H1 (cell line): ENCODE results near the gene RGS14.

Experiments used
- CEBPB ChIP-seq: IDR thresholded peaks from 2 replicates; pipeline ENCODE4 v1.6.1; 2012; ENCODE audit warnings: low read depth, low read length
- JUN ChIP-seq: IDR thresholded peaks from 2 replicates; pipeline ENCODE4 v1.6.1; 2011; ENCODE audit warnings: low read depth, mild to moderate bottlenecking, improper control_type of control experiment, low read length
- NRF1 ChIP-seq: IDR thresholded peaks from 2 replicates; pipeline ENCODE4 v1.6.1; 2011; ENCODE audit warnings: mild to moderate bottlenecking, low read depth, low read length, improper control_type of control experiment
- POLR2A ChIP-seq, 2 experiments: IDR thresholded peaks; 1 replicate in 1 of 2; 2 replicates in 1 of 2; pipeline ENCODE4 v1.6.1; 2011; ENCODE audit warnings: low read depth in 2 of 2, low read length in 2 of 2, mild to moderate bottlenecking in 2 of 2; ENCODE audit errors: control extremely low read depth in 1 of 2
- RAD21 ChIP-seq, 2 experiments: IDR thresholded peaks in 1 of 2; conservative IDR thresholded peaks in 1 of 2; 2 replicates each; pipeline ENCODE4 v1.6.1; 2011; ENCODE audit warnings: low read depth in 2 of 2, low read length in 2 of 2, improper control_type of control experiment in 1 of 2, inconsistent platforms in 1 of 2, mild to moderate bottlenecking in 1 of 2, moderate library complexity in 1 of 2
- SUZ12 ChIP-seq: fragments of 200-600 bp; sonication (generic); IDR thresholded peaks from 2 replicates; pipeline ENCODE4 v1.6.1; 2012; ENCODE audit warnings: mild to moderate bottlenecking, inconsistent platforms, low read length, moderate library complexity, mixed read lengths
- TBP ChIP-seq: IDR thresholded peaks from 2 replicates; pipeline ENCODE4 v1.6.1; 2011; ENCODE audit warnings: low read depth, low read length, improper control_type of control experiment
- YY1 ChIP-seq: IDR thresholded peaks from 2 replicates; pipeline ENCODE4 v1.6.1; 2011; ENCODE audit warnings: low read depth, mild to moderate bottlenecking, low read length
- TF ChIP-seq, protein P1 (sequence below), 3 experiments: IDR thresholded peaks; 1 replicate in 2 of 3; 2 replicates in 1 of 3; pipeline versions ENCODE4 v1.5.1 to v1.6.1; 2011; ENCODE audit warnings: low read length in 3 of 3, mild to moderate bottlenecking in 3 of 3, inconsistent platforms in 2 of 3, low read depth in 1 of 3, moderate library complexity in 1 of 3; ENCODE audit not compliant: insufficient read depth in 1 of 3; ENCODE audit errors: control extremely low read depth in 1 of 3
- TF ChIP-seq, protein P2 (sequence below): IDR thresholded peaks from 2 replicates; pipeline ENCODE4 v1.6.1; 2012; ENCODE audit warnings: inconsistent platforms
- TF ChIP-seq, protein P3 (sequence below): IDR thresholded peaks from 2 replicates; pipeline ENCODE4 v1.6.1; 2012; ENCODE audit warnings: low read length, inconsistent platforms
- TF ChIP-seq, protein P4 (sequence below): IDR thresholded peaks from 2 replicates; pipeline ENCODE4 v1.6.1; 2011; ENCODE audit warnings: low read depth, mild to moderate bottlenecking, low read length; ENCODE audit not compliant: insufficient read depth

DNA sequence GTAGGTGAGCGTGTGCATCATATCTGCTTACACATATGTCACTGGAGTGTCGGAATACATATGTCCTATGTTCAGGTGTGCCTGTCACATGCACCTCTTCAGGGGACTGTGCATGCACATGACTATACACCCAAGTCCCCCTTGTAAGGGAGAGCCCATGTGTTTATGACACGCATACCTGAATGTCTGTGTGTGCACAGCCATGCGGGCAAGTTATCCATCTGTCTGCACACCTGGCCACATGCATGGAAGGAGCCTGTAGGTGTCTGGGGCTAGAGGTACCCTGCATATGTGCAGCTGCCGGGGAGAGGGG lies 622 bp upstream of the RGS14 start:
- TF ChIP-seq, protein P1, sequence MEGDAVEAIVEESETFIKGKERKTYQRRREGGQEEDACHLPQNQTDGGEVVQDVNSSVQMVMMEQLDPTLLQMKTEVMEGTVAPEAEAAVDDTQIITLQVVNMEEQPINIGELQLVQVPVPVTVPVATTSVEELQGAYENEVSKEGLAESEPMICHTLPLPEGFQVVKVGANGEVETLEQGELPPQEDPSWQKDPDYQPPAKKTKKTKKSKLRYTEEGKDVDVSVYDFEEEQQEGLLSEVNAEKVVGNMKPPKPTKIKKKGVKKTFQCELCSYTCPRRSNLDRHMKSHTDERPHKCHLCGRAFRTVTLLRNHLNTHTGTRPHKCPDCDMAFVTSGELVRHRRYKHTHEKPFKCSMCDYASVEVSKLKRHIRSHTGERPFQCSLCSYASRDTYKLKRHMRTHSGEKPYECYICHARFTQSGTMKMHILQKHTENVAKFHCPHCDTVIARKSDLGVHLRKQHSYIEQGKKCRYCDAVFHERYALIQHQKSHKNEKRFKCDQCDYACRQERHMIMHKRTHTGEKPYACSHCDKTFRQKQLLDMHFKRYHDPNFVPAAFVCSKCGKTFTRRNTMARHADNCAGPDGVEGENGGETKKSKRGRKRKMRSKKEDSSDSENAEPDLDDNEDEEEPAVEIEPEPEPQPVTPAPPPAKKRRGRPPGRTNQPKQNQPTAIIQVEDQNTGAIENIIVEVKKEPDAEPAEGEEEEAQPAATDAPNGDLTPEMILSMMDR (IDR thresholded peaks at IDR 0.05; ENCODE audit: control extremely low read depth in 1 of 3, insufficient read depth in 1 of 3, low read depth in 1 of 3, low read length in 3 of 3), result no peak
- TF ChIP-seq POLR2A (IDR thresholded peaks at IDR 0.05; ENCODE audit: control extremely low read depth in 1 of 2, low read depth in 2 of 2, low read length in 2 of 2) (no peak), CEBPB (no peak), TBP (no peak), YY1 (no peak), NRF1 (no peak), RAD21 (IDR thresholded peaks at IDR 0.05 in 1 of 2, conservative IDR thresholded peaks at IDR 0.05 in 1 of 2; ENCODE audit: low read depth in 2 of 2, low read length in 2 of 2) (no peak), JUN (no peak), SUZ12 (no peak)
- TF ChIP-seq, protein P2, sequence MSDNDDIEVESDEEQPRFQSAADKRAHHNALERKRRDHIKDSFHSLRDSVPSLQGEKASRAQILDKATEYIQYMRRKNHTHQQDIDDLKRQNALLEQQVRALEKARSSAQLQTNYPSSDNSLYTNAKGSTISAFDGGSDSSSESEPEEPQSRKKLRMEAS, result no peak
- TF ChIP-seq, protein P3, sequence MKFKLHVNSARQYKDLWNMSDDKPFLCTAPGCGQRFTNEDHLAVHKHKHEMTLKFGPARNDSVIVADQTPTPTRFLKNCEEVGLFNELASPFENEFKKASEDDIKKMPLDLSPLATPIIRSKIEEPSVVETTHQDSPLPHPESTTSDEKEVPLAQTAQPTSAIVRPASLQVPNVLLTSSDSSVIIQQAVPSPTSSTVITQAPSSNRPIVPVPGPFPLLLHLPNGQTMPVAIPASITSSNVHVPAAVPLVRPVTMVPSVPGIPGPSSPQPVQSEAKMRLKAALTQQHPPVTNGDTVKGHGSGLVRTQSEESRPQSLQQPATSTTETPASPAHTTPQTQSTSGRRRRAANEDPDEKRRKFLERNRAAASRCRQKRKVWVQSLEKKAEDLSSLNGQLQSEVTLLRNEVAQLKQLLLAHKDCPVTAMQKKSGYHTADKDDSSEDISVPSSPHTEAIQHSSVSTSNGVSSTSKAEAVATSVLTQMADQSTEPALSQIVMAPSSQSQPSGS, result no peak
- TF ChIP-seq, protein P4, sequence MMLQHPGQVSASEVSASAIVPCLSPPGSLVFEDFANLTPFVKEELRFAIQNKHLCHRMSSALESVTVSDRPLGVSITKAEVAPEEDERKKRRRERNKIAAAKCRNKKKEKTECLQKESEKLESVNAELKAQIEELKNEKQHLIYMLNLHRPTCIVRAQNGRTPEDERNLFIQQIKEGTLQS, result no peak
